GM18907 (cell line): ENCODE data around the gene SNRPD1.
"Not testable (repeated sequence)": the region's sequence is repeated elsewhere in the genome, so short reads cannot be mapped to it uniquely, and the experiment has no call there.

Experiments
- ATAC-seq: cut with Tn5 transposase; IDR thresholded peaks from one replicate; pipeline ENCODE4 v1.9.1; 2021; ENCODE audit warnings: mild to moderate bottlenecking, moderate library complexity; ENCODE audit not compliant: unreplicated experiment

The SNRPD1 gene

GRCh38 chr18:21612125-21613039 is at the start of gene SNRPD1:
Gene SNRPD1, plus strand, starts transcription at chr18:21612314. Its CDS starts 116 bp downstream, at chr18:21612430.
- ATAC-seq, result peak; percentile 99

- no peak for ATAC-seq
Measured at GRCh38 chr18:21571772-21572171, 40.3 kb upstream of the SNRPD1 start.

- no peak for ATAC-seq
Measured at GRCh38 chr18:21575656-21576055, 36.5 kb upstream of the SNRPD1 start.

DNA sequence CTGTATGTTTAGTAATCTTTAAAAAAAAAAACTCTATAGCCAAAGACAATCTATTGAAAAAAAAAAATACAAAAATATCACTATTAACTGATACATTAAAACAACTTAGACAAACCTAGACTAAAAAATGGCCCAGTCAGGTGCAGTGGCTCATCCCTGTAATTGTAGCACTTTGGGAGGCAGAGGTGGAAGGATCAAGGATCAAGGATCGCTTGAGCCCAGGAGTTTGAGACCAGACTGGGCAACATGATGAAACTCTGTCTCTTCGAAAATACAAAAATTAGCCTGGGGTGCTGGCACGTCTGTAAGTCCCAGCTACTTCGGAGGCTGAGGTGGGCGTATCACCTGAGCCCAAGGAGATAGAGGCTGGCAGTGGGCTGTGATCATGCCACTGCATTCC is 27.7 kb upstream of the SNRPD1 start:
- ATAC-seq, result no peak

DNA sequence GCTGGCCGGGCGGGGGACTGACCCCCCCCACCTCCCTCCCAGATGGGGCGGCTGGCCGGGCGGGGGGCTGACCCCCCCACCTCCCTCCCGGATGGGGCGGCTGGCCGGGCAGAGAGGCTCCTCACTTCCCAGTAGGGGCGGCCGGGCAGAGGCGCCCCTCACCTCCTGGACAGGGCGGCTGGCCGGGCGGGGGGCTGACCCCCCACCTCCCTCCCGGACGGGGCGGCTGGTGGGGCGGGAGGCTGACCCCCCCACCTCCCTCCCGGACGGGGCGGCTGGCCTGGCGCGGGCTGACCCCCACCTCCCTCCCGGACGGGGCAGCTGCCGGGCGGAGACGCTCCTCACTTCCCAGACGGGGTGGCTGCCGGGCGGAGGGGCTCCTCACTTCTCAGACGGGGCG is 19.8 kb upstream of the SNRPD1 start:
- ATAC-seq, result not testable (repeated sequence)

GRCh38 chr18:21593540-21594257 is 18.4 kb upstream of the SNRPD1 start:
- ATAC-seq, result peak; percentile 65

DNA sequence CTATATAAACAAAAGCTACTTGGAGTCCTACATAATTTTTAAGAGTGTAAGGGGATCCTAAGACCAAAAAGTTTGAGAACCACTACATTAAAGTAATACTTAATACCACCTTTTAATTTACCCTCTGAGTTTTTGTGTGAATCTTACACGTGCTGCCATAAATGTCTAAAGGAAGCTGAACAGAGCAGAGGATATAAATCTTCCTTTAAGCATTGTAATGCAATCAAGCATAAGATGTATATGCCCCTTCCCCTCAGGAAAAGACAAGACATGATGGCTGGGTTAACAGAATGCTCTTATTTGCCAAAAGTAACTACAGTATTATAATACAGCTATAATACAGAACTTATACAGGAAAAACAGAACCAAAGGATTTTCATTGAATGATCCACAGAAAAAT is 14.5 kb upstream of the SNRPD1 start:
- ATAC-seq, result no peak

DNA sequence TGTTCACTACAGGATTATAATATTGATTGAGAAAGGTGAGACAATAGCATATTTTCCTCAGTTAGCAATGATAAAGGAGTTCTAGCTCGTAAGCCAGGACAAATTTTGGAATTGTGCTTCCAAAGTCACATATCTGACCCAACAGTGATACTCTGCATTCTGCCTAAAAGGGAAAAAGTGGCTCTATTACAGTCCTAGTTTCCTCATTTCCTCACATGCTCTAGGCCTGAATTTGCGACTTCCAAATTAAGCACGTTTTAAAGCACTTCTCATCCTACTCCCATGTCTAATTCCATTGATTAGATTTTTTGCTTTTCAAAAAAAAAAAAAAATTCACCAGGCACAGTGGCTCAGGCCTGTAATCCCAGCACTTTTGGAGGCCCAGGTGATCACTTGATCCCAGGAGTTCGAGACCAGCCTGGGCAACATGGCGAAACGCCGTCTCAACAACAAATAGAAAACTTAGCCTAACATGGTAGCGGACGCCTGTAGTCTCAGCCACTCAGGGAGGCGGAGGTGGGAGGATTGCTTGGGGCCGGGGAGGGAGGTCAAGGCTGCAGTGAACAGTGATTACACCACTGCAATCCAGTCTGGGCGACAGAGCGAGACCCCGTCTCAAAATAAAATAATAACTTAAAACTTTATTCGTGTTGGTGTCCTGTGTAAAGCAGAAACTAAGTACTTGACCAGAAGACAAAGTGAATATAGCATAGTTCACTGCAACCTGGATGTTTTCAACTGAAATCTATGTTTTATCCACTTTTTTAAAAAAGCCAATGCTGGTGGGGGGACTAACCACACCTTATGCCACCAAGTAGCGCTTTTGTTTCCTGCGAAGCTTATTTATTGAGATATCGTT is 13.2 kb upstream of the SNRPD1 start:
- ATAC-seq, result no peak

DNA sequence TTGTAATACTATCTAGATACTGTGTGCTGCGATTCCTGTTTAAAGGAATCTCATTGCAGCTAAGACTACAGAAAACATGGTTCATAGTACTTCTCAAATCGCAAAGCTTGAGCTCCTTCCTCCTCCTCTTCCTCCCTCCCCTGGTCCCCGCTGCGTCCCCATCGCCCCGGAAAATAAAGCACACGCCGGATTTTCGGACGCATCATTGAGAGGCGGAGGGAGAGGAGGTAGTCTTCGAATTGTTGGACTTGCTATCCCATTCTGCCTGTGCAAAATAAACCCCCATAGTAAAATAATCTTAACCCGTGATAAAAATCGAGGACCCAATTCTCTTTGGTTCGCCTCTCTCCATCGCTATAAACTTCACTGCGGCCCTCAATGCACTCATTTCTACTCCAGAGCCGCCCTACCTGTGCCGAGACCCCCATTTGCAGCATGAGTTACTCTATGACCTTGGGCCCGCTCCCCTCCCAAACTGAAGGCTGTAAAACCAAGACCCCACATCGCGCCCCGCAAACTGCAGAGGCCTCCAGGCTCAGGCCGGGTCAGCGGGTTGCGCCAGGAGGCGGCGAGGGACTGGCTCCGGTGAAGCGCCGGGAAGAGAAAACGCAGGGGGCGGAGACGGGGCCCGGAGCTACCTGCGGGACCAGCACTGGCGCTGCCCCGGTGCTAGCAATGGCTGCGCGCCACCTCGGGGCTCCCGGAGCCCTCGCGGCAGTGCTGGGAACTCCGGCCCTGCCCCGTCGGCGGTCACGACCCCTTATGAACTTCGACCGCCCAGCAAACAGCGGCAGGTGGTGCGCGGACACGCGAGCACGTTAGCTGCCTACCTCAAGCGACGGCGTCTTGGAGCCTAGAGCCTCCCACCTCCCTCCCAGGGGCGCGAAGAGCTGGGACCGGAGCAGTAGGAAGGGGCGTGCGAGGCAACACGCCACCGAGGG is 12.3 kb upstream of the SNRPD1 start:
- peak; percentile 55 for ATAC-seq

GRCh38 chr18:21600526-21601410 is 11.3 kb upstream of the SNRPD1 start, which contains the start of gene ESCO1:
Gene ESCO1, minus strand, starts transcription at chr18:21600704. Its CDS starts 25,861 bp downstream, at chr18:21574843.
- ATAC-seq, result peak; percentile 92

DNA sequence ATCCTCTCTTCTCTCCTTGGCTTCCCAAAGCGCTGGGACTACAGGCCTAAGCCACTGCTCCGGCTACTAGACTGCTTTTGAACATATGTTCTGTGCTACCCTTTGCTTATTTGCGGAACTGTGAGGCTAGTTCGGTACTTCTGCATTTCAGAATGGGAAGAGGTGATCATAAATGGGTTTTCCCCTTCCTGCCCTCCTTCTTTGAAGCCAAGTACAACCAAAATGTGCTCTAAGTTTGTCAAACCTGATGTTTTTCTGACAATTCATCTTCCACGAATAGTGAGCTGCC is 9.9 kb upstream of the SNRPD1 start:
- no peak for ATAC-seq

- no peak for ATAC-seq
Measured at GRCh38 chr18:21604671-21605070, 7.4 kb upstream of the SNRPD1 start.

DNA sequence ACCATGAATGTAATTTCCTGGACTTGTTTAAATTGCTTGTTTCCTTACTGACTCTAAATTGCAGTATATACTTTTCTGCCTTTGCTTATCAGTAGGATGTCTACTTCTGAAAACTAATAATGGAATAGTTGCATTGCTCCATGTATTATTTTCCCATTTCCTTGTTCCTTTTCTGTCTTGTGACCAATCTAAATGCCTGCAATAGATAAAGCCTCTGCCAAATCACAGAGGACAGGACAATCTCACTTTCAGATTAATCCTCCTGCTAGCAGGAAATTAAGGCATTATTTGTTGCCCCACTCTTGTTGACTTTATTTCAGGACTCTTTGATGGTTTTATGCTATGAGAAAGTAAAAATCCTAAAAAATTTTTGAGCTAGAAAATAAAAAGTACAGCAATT is 6.9 kb upstream of the SNRPD1 start:
- no peak for ATAC-seq

DNA sequence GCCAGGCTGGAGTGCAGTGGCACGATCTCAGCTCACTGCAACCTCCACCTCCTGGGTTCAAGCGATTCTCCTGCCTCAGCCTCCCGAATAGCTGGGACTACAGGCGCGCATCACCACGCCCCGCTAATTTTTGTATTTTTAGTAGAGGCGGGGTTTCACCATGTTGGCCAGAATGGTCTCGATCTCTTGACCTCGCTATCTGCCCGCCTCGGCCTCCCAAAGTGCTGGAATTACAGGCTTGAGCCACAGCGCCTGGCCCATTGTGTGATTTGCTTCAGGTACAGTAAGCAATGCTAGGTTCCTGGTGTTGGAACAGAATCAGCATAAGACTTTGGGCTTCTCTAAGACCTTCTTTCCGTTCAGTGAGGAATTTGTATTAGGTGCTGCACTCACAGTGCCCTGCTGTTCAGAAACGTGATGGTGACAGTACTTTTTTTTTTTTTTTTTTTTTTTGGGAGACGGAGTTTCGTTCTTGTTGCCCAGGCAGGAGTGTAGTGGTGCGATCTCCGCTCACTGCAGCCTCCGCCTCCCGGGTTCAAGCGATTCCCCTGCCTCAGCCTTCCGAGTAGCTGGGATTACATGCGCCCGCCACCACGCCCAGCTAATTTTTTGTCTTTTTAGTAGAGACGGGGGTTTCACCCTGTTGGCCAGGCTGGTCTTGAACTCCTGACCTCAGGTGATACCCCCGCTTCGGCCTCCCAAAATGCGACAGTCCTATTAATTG is 551 bp upstream of the SNRPD1 start:
- not testable (repeated sequence) for ATAC-seq

- not testable (repeated sequence) for ATAC-seq
Measured at GRCh38 chr18:21621640-21622039, 9.5 kb downstream of the SNRPD1 start.

DNA sequence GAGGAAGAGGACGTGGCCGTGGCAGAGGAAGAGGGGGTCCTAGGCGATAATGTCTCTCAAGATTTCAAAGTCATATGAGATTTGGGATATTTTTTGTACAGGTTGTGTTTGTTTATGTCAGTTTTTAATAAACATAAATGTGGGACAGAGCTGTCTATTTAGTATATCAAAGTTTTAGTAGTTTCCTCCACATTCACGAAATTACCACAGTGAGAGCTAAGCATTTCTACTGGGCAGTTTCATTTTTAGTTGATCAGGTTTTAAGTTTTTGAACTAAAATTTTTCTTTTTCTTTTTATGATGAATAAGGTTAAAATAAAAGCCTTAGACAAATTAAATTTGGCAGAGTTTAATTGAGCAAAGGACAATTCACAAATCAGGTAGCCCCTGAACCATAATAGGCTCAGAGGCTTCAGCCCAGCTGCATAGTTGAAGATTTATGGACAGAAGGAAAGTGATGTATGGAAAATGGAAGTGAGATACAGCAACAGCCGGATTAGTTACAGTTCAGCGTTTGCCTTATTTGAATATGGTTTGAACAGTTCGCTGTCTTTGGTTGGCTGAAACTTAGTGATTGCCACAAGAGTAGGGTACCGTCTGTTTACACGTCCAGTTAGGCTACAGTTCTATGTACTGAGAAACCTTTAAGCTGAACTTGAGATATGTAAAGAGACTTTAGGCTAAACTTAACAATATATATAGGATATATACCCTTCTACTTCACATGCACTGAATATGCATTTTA is 17.1 kb downstream of the SNRPD1 start:
- ATAC-seq, result peak; percentile 94

DNA sequence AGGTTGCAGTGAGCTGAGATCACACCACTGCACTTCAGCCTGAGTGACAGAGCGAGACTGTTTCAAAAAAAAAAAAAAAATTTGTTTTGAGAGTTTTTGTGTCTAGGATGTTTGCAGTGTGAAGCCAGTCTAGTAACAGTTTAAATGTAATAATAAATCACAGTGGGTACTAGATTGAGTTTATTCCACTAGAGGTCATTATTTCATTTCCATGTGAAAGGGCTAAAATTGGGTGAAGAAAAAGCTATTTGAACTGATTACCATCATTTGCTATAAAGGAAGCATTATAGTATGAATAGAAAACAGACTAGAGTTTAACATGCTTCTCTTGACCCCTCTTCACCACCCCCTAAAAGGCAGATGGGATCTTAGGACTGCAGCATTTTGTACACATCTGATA is 20.3 kb downstream of the SNRPD1 start:
- no peak for ATAC-seq
